Ureter (tissue), 1 donor: ENCODE measurements around the gene ATP5F1E. TPM values are rescaled to one million over a fixed set of nuclear protein-coding genes. Genes with fewer than 3 reads are reported as not detected.

ENCODE experiments used
- DNase-seq: peaks from one replicate; pipeline ENCODE4 v3.0.0-alpha.2; 2020; ENCODE audit warnings: low spot score
- total RNA-seq: library from RNA; stranded (reverse); gene quantifications from one replicate; pipeline ENCODE4 v1.2.4, GENCODE V29; 2023
- donor health status: DM: yes; HTN: yes; CAD: no.

The ATP5F1E gene
- total RNA-seq, 1 donor from 2014 or later = 77.7 TPM

DNA sequence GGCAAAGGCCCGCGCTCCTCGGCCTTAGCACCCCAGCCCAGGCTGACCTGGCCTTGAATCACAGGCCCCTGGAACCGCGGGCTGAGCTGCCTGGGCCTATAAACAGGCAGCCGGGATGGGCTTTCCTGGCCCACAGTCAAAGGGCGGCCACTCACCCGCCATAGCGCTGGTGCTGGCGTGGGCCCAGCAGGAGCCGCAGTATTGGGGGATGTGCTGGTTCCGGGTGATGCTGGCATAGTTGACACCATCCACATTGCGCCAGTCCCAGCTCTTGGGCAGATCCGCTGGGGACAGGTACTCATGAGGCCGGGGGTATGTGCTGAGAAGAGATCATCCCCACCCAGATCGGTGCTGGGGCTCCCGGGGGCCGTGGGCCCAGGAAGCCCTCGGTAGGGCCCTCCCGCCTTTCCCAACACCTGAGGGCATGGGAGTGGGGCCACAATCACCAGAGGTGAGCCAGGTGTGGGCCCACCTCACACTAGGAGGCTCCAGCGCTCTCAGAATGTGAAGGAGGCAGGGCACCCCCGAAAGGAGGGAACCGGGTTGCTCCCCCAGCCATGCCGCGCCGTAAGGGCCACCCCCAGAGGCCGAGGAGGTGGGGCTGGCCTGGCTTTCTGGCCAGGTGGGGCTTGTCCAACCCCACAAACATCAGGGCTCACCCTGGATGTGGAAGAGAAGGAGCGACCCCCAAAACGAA lies 25.8 kb downstream of the ATP5F1E start:
- DNase-seq = no peak

DNA sequence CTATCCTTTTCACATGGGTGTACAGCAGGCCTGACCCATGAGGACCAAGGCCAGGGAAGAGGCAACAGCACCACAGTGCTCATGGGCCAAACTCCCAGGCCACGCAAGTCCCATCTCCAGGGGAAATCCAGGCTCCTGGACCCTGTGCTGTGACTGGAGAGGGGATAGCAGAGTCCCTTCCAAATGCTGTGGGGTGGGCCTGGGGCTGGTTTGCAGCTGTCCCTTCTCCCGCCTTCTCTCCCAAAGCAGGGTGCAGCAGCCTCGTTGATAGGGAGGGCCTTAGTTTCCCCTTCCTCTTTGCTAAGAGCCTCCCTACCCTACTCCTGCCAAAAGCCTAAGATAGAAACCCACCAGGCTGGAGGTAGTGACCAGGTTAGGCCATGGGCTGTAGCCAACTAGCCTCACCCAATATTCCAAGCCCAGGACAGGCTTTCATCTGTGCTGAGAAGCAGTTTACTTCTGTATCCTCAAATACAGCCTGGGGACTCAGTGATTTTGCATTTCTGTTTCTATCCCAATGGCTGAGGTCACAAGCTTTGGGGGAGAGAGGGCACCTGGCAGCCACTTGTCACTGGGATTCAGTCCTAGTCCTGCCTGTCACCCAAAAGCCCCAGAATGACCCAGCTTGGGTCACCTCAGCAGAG lies 26.5 kb downstream of the ATP5F1E start:
- no peak for DNase-seq

- DNase-seq = no peak
Measured at GRCh38 chr20:59004763-59005522, 27.2 kb downstream of the ATP5F1E start.

GRCh38 chr20:59004493-59004762 lies 27.7 kb downstream of the ATP5F1E start:
- DNase-seq = no peak

- DNase-seq = no peak
Measured at GRCh38 chr20:59003836-59004492, 28.2 kb downstream of the ATP5F1E start.

- DNase-seq = no peak
Measured at GRCh38 chr20:59002874-59003399, 29.2 kb downstream of the ATP5F1E start.

DNA sequence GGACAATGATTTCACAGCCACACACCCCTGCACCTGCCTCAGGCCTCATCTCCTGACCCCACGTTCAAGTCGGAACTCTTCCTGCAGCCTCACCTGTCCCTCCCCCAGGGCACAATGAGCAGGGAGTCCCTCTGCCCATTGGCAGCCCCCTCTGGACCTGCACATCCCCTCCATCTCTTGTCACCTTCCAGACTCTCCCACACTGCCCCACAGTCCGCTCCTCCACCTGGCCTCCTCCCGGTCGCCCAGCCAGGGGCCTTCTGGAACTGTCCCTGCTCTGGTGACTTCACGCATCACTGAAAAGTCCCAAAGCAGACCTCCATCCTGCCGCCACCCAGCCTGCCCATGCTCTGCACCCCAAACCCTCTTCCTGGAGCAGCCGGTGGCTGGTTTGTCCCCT lies 29.7 kb downstream of the ATP5F1E start:
- no peak for DNase-seq

DNA sequence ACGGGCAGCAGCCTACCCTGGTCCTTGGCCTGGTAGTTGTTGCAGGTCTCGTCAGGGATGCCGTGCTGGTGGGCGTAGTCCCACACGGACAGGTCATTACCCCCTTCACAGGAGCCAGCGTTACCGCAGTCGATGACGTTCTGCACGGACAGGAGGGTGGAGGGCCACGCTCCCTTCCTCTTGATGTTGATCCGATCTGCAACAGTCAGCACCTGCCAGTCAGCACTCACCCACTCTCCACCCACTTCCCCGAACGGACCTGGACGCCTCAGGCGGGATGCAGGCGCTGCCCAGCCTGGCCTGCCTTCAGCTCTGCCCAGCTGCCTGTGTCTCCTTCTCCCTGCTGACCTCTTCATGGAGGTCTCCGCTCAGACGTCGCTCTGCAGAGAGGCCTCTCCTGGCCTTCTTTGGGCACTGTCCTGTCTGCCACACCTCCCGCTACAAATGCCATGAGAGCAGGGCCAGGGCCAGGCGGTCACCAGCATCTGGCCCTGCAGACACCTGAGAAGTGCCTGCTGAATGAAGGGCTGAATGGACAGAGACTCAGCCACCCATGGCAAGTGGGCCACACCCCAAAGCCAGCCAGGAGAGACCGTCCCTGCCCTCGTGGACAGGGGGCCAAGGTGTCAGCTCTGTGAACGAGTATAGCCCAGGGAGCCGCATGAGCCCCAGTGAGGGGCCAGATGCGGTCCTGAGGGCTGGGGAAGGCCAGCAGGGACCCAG lies 30.5 kb downstream of the ATP5F1E start:
- no peak for DNase-seq

DNA sequence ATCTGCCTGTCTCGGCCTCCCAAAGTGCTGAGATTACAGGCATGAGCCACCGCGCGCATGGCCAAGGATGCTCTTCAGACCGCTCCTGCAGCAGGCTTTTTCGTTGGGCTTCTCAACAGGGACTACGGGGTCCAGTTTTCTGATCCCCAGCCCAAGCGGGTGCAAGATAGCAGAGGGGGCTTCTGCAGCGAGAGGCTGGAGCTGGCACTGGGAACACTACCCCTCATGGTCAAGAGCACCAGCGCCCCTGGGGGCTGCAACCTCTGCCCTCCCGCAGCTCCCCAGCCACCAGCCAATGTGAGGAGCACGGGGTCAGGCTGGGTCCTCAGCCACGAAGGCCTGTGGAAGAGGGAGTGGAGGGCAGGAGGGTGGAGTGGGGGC lies 31.1 kb downstream of the ATP5F1E start:
- no peak for DNase-seq

GRCh38 chr20:59000326-59000725 lies 31.8 kb downstream of the ATP5F1E start:
- no peak for DNase-seq

- no peak for DNase-seq
Measured at GRCh38 chr20:58998656-58999055, 33.5 kb downstream of the ATP5F1E start.

DNA sequence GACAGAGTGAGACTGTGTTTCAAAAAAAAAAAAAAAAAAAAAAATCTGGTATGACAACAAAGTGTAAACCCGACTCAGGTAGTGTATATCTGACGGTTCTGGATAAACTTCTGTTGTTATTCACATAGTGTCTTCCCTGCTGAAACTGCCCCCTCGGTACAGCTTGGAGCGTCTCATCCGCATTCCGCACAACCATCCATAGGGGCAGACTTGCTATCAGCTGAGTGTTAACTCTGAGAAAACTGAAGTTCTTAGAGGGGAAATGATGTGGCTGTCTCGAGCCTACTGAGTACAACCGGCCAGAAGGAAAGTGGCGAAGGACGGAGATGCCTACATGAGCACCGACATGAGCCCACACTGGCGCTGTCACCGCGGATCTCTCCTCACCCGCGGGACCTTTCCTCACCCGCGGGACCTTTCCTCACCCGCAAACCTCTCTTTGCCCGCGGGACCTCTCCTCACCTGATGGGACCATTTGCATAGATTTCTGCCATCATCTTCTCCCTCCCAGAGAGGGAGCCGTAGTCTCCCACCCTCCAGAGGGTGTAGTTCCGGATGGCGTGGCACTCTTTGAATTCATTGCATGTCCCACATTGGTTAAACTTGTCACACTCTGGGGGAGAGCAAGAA lies 34.9 kb downstream of the ATP5F1E start:
- no peak for DNase-seq

GRCh38 chr20:58996226-58996611 lies 35.9 kb downstream of the ATP5F1E start:
- no peak for DNase-seq

DNA sequence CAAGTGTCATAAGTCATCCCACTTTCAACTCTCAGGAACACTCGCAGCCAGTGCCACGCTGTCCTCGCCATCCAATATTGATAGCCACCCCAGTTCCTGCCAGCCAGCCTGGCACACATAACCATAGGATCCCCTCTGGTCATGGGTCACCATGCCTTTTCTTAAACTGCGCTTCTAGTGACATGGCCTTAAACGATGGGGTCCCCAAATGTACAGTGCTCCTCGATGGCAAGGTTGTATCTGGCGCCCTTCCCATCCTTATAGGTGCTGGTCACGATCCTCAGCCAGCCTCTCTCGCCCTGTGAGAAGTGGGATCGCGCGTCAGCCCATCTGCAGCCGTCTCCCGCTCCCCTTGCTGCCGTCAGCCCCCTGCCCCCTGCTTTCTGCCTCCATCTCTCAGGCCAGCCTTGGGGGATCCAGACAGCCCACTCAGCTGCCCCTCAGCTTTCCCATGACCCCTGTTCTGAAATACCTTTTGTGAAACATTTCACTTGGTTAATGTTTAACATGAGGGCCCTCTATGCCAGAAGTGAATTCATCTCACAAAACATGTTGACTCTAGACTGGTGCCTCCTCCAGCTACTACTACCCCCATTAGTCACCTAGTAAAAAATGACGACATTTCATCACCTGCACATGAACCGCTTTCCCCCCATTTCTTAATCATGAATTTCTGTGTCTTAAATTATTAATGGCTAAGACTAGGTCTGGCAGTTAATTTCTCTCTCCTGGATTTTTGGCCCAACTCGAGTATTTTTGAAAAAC lies 36.5 kb downstream of the ATP5F1E start:
- no peak for DNase-seq

- no peak for DNase-seq
Measured at GRCh38 chr20:58994390-58995159, 37.6 kb downstream of the ATP5F1E start.

DNA sequence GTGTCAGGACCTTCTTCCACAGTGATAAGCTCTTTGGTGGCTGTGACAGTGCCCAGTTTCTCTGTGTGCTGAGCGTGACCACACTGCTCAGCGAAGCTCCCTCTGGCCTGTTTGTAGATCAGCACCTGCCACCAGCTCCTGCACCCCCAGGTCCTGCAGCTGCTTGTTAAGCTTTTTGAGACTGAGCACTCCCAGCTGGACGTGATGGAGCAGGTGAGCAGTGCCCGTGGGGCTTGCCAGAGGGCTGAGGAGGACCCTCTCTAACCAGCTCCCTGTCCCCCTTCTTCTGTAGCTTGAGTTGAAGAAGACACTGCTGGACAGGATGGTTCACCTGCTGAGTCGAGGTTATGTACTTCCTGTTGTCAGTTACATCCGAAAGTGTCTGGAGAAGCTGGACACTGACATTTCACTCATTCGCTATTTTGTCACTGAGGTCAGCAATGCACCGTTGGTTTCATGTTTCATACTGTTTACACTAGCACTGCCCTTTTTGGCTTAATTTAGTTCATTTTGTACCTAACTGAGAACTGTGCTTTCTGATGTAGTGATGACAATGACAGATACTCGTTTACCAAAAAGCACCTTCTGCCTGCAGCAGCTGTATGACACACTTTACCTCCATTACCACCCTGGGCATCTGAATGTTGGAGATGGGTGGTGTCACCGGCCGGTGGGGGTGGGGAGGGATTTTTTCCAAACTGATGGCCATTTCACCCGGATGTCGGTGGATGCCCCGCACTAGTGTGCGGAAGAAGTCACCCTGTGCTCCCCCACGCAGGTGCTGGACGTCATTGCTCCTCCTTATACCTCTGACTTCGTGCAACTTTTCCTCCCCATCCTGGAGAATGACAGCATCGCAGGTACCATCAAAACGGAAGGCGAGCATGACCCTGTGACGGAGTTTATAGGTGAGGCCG lies 38.5 kb downstream of the ATP5F1E start:
- DNase-seq = no peak

- DNase-seq = no peak
Measured at GRCh38 chr20:58992911-58993310, 39.2 kb downstream of the ATP5F1E start.

DNA sequence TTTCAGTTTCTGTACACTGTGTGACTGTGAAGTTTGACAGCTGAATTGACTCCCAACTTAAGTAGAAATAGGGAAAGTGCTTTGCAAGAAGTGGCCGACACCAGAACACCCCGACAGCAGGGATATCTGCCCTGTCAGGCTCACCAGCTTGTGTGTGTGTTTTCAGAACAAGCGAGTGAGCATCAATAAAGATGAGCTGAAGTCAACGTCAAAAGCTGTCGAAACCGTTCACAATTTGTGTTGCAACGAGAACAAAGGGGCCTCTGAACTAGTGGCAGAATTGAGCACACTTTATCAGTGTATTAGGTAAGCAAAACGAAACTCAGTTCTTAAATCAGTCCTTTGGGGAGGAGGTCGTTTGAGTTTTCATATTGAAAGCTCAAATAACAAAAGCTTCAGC lies 40.4 kb downstream of the ATP5F1E start:
- no peak for DNase-seq
